ENCODE data around the gene PPM1A. TPM values are rescaled to one million over a fixed set of nuclear protein-coding genes. Genes with fewer than 3 reads are reported as not detected.

PPM1A gene
- total and polyA plus RNA-seq, 2 of the 8 experiments (the other 6 are each of a cell fraction or from before 2014, with no cell fraction given) = 14.0 to 51.2 TPM

DNA sequence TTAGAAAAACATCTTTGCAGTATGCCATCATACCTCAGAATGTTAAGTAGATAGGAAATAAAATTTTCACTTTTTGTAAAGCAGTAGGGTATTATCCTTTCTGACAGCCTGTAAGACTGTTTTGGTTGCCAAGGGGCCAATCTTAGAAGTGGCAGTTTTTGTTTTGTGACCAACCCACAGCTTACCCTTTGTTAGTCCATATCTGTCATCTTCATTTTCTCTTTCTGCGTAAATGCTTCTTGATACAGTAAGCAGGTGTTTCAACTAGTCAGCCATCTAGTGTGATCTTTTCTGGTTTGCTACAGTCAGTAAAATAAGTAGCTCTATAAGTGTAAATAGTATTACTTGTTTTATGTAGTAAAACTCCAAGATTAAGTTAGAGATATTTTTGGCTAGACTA lies 8.8 kb downstream of the PPM1A start (continued):
- TF ChIP-seq, protein P1, sequence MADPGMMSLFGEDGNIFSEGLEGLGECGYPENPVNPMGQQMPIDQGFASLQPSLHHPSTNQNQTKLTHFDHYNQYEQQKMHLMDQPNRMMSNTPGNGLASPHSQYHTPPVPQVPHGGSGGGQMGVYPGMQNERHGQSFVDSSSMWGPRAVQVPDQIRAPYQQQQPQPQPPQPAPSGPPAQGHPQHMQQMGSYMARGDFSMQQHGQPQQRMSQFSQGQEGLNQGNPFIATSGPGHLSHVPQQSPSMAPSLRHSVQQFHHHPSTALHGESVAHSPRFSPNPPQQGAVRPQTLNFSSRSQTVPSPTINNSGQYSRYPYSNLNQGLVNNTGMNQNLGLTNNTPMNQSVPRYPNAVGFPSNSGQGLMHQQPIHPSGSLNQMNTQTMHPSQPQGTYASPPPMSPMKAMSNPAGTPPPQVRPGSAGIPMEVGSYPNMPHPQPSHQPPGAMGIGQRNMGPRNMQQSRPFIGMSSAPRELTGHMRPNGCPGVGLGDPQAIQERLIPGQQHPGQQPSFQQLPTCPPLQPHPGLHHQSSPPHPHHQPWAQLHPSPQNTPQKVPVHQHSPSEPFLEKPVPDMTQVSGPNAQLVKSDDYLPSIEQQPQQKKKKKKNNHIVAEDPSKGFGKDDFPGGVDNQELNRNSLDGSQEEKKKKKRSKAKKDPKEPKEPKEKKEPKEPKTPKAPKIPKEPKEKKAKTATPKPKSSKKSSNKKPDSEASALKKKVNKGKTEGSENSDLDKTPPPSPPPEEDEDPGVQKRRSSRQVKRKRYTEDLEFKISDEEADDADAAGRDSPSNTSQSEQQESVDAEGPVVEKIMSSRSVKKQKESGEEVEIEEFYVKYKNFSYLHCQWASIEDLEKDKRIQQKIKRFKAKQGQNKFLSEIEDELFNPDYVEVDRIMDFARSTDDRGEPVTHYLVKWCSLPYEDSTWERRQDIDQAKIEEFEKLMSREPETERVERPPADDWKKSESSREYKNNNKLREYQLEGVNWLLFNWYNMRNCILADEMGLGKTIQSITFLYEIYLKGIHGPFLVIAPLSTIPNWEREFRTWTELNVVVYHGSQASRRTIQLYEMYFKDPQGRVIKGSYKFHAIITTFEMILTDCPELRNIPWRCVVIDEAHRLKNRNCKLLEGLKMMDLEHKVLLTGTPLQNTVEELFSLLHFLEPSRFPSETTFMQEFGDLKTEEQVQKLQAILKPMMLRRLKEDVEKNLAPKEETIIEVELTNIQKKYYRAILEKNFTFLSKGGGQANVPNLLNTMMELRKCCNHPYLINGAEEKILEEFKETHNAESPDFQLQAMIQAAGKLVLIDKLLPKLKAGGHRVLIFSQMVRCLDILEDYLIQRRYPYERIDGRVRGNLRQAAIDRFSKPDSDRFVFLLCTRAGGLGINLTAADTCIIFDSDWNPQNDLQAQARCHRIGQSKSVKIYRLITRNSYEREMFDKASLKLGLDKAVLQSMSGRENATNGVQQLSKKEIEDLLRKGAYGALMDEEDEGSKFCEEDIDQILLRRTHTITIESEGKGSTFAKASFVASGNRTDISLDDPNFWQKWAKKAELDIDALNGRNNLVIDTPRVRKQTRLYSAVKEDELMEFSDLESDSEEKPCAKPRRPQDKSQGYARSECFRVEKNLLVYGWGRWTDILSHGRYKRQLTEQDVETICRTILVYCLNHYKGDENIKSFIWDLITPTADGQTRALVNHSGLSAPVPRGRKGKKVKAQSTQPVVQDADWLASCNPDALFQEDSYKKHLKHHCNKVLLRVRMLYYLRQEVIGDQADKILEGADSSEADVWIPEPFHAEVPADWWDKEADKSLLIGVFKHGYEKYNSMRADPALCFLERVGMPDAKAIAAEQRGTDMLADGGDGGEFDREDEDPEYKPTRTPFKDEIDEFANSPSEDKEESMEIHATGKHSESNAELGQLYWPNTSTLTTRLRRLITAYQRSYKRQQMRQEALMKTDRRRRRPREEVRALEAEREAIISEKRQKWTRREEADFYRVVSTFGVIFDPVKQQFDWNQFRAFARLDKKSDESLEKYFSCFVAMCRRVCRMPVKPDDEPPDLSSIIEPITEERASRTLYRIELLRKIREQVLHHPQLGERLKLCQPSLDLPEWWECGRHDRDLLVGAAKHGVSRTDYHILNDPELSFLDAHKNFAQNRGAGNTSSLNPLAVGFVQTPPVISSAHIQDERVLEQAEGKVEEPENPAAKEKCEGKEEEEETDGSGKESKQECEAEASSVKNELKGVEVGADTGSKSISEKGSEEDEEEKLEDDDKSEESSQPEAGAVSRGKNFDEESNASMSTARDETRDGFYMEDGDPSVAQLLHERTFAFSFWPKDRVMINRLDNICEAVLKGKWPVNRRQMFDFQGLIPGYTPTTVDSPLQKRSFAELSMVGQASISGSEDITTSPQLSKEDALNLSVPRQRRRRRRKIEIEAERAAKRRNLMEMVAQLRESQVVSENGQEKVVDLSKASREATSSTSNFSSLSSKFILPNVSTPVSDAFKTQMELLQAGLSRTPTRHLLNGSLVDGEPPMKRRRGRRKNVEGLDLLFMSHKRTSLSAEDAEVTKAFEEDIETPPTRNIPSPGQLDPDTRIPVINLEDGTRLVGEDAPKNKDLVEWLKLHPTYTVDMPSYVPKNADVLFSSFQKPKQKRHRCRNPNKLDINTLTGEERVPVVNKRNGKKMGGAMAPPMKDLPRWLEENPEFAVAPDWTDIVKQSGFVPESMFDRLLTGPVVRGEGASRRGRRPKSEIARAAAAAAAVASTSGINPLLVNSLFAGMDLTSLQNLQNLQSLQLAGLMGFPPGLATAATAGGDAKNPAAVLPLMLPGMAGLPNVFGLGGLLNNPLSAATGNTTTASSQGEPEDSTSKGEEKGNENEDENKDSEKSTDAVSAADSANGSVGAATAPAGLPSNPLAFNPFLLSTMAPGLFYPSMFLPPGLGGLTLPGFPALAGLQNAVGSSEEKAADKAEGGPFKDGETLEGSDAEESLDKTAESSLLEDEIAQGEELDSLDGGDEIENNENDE (IDR thresholded peaks at IDR 0.05; ENCODE audit: insufficient replicate concordance, low read length) = no peak
- TF ChIP-seq SP4 (IDR thresholded peaks at IDR 0.05; ENCODE audit: low read length) = no peak
- TF ChIP-seq RFX5 (IDR thresholded peaks at IDR 0.05; ENCODE audit: borderline replicate concordance, low read depth, low read length) = no peak
- no peak for TF ChIP-seq FOSL1 (IDR thresholded peaks at IDR 0.05; ENCODE audit: insufficient read depth, low read depth, low read length)

All from H1 (cell line).